CD4-positive, alpha-beta T cell (primary cell): ENCODE results near the gene TXLNA. TPM values are rescaled to one million over a fixed set of nuclear protein-coding genes. Genes with fewer than 3 reads are reported as not detected.
A peak's percentile ranks its signal among the peaks of the same experiment; 100 is the strongest.
"Not testable (repeated sequence)": the region's sequence is repeated elsewhere in the genome, so short reads cannot be mapped to it uniquely, and the experiment has no call there.

ENCODE experiments used
- ATAC-seq: fragments of 200-7000 bp; cut with Tn5 transposase; one replicate; pipeline ENCODE4 v1.10.0; 2022; ENCODE audit warnings: mild to moderate bottlenecking; ENCODE audit not compliant: poor library complexity
- CTCF ChIA-PET: fragments of 350-600 bp; sonication (Branson Sonifier 250); formaldehyde crosslinking; loops from one replicate; lab custom pipeline; 2021; ENCODE audit warnings: antibody characterized with exemption, inconsistent platforms; lab: Charles Lee
- POLR2A ChIA-PET: fragments of 350-600 bp; sonication (Branson Sonifier 250); formaldehyde crosslinking; loops from one replicate; lab custom pipeline; 2021; ENCODE audit warnings: antibody characterized with exemption, inconsistent platforms; lab: Charles Lee
- DNase-seq, 14 experiments: peaks; one replicate each; pipeline ENCODE4 v3.0.0-alpha.2; 2013 to 2020; ENCODE audit warnings: mixed read lengths in 2 of 14
- H3K27ac ChIP-seq, 2 donors: one replicate each; pipeline versions ENCODE4 v1.5.1 to v1.7.0; 2013; ENCODE audit warnings: low read length in 2 of 2, low read depth in 1 of 2, mild to moderate bottlenecking in 1 of 2
- H3K27me3 ChIP-seq, 2 experiments: 1 replicate in 1 of 2; 2 replicates in 1 of 2; pipeline versions ENCODE4 v1.6.1 to v1.7.0; 2013; ENCODE audit warnings: low read length in 2 of 2, control low read depth in 1 of 2, mild to moderate bottlenecking in 1 of 2, moderate library complexity in 1 of 2; ENCODE audit not compliant: insufficient read depth in 2 of 2, control insufficient read depth in 1 of 2
- H3K36me3 ChIP-seq: one replicate; pipeline ENCODE4 v1.6.1; 2013; ENCODE audit warnings: low read length, control low read depth; ENCODE audit not compliant: insufficient read depth
- H3K4me1 ChIP-seq: one replicate; pipeline ENCODE4 v1.6.1; 2013; ENCODE audit warnings: low read length, control low read depth; ENCODE audit not compliant: insufficient read depth
- H3K4me3 ChIP-seq: one replicate; pipeline ENCODE4 v1.5.1; 2013; ENCODE audit warnings: mild to moderate bottlenecking, low read length, moderate library complexity
- H3K9me3 ChIP-seq, 2 experiments: 1 replicate in 1 of 2; 2 replicates in 1 of 2; pipeline versions ENCODE4 v1.6.1 to v1.7.0; 2013; ENCODE audit warnings: low read length in 2 of 2, mild to moderate bottlenecking in 2 of 2, control low read depth in 1 of 2, moderate library complexity in 1 of 2; ENCODE audit not compliant: control insufficient read depth in 1 of 2, insufficient read depth in 1 of 2
- H3K27ac Mint-ChIP-seq: one replicate; pipeline ENCODE4 v1.8.0; 2020; ENCODE audit warnings: mixed read lengths
- H3K27me3 Mint-ChIP-seq: one replicate; pipeline ENCODE4 v1.8.0; 2021; ENCODE audit warnings: mixed read lengths
- H3K36me3 Mint-ChIP-seq: one replicate; pipeline ENCODE4 v1.8.0; 2021; ENCODE audit warnings: low read depth, mixed read lengths
- H3K4me1 Mint-ChIP-seq: one replicate; pipeline ENCODE4 v1.8.0; 2021; ENCODE audit warnings: low read depth, mixed read lengths
- H3K4me3 Mint-ChIP-seq: one replicate; pipeline ENCODE4 v1.8.0; 2020; ENCODE audit warnings: mild to moderate bottlenecking, mixed read lengths
- H3K9me3 Mint-ChIP-seq: one replicate; pipeline ENCODE4 v1.8.0; 2020; ENCODE audit warnings: mixed read lengths
- CTCF ChIP-seq: fragments of 200-600 bp; IDR thresholded peaks from one replicate; pipeline ENCODE4 v1.8.0; 2022; ENCODE audit warnings: antibody characterized with exemption, mild to moderate bottlenecking
- intact Hi-C, 2 experiments: fragments of 100-400 bp; cut with DNase I in 1 of 2; cut with micrococcal nuclease in 1 of 2; formaldehyde crosslinking; loops; one replicate each; pipeline versions ENCODE4 v1.15.1 to v1.9.0; 2023 to 2025; cut with DNase I, micrococcal nuclease
- total RNA-seq, 174 experiments: library from RNA in 2 of 174; stranded (reverse) in 2 of 174; gene quantifications; one replicate each; pipeline ENCODE4 v1.2.3 and lab custom pipeline; 2021 to 2026

TXLNA gene
- total RNA-seq, 2 experiments from 2014 or later, result 6.3 to 6.4 TPM

GRCh38 chr1:32144033-32144432 is 35.4 kb upstream of the TXLNA start:
- TF ChIP-seq CTCF, result no peak
- peaks cover 5% of the 10 kb centered on the region for H3K4me1 ChIP-seq
- no peak overlapping the region for H3K27ac ChIP-seq
- H3K27me3 ChIP-seq, result no peaks in the 10 kb centered on the region
- Mint-ChIP-seq H3K27ac (peak overlapping the region; percentile 12), H3K4me3 (no peak overlapping the region), H3K36me3 (peaks cover 52% of the 10 kb centered on the region), H3K4me1 (peaks cover 58% of the 10 kb centered on the region), H3K9me3 (peaks cover 3% of the 10 kb centered on the region), H3K27me3 (no peaks in the 10 kb centered on the region)
- no peak overlapping the region for H3K4me3 ChIP-seq
- intact Hi-C loops, result no loop called here
- no peak for DNase-seq
- ATAC-seq, result no peak
- peaks cover 7% of the 10 kb centered on the region for H3K36me3 ChIP-seq
- peaks cover 18 to 22% of the 10 kb centered on the region in 2 experiments for H3K9me3 ChIP-seq
- ChIA-PET POLR2A (no interaction called here), CTCF (no interaction called here)

GRCh38 chr1:32147799-32148198 is 31.7 kb upstream of the TXLNA start:
- H3K27me3 Mint-ChIP-seq, POLR2A ChIA-PET: not testable (repeated sequence)

GRCh38 chr1:32150847-32151246 is 28.6 kb upstream of the TXLNA start:
- Histone ChIP-seq H3K9me3 (peaks cover 18 to 22% of the 10 kb centered on the region in 2 experiments), H3K4me3 (no peak overlapping the region), H3K27ac (no peak overlapping the region), H3K36me3 (peaks cover 12% of the 10 kb centered on the region), H3K4me1 (no peaks in the 10 kb centered on the region), H3K27me3 (no peaks in the 10 kb centered on the region)
- no peak overlapping the region for H3K27ac Mint-ChIP-seq
- no peaks in the 10 kb centered on the region for H3K27me3 Mint-ChIP-seq
- H3K4me1 Mint-ChIP-seq, result peaks cover 36% of the 10 kb centered on the region
- ATAC-seq (no peak), DNase-seq (no peak)
- H3K4me3 Mint-ChIP-seq, result no peak overlapping the region
- H3K9me3 Mint-ChIP-seq, result peaks cover 3% of the 10 kb centered on the region
- intact Hi-C loops, result no loop called here
- peaks cover 62% of the 10 kb centered on the region for H3K36me3 Mint-ChIP-seq
- ChIA-PET CTCF (interaction anchor here (1.2 to 1.4 kb wide), 2 partner anchors 8 to 22 kb away, joined by 3 to 4 read pairs; no protein-coding TSS in a partner anchor), POLR2A (no interaction called here)
- TF ChIP-seq CTCF, result no peak

More at GRCh38 chr1:32147799-32148198, 31.7 kb upstream of the TXLNA start:
- H3K4me1 ChIP-seq, intact Hi-C loops, H3K27ac Mint-ChIP-seq, CTCF ChIA-PET, H3K27ac ChIP-seq, DNase-seq, H3K4me3 ChIP-seq, H3K27me3 ChIP-seq, ATAC-seq, H3K4me3 Mint-ChIP-seq, H3K36me3 ChIP-seq, H3K9me3 Mint-ChIP-seq: not testable (repeated sequence)
- Mint-ChIP-seq H3K4me1 (peaks cover 44% of the 10 kb centered on the region), H3K36me3 (peaks cover 51% of the 10 kb centered on the region)
- H3K9me3 ChIP-seq, result peaks cover 18 to 22% of the 10 kb centered on the region in 2 experiments

- ChIA-PET CTCF (interaction anchor here (1.2 to 1.4 kb wide), 2 partner anchors 9 to 23 kb away, joined by 3 to 4 read pairs; no protein-coding TSS in a partner anchor), POLR2A (no interaction called here)
- peaks cover 17% of the 10 kb centered on the region for H3K36me3 ChIP-seq
- peaks cover 62% of the 10 kb centered on the region for H3K36me3 Mint-ChIP-seq
- H3K9me3 ChIP-seq, result peaks cover 18 to 22% of the 10 kb centered on the region in 2 experiments
- H3K9me3 Mint-ChIP-seq, result peaks cover 3% of the 10 kb centered on the region
- H3K27me3 ChIP-seq, result no peaks in the 10 kb centered on the region
- intact Hi-C loops, result no loop called here
- no peaks in the 10 kb centered on the region for H3K27me3 Mint-ChIP-seq
- H3K4me1 ChIP-seq, result no peaks in the 10 kb centered on the region
- H3K27ac ChIP-seq, result no peak overlapping the region
- DNase-seq, result no peak
- peaks cover 31% of the 10 kb centered on the region for H3K4me1 Mint-ChIP-seq
- H3K4me3 ChIP-seq, result no peak overlapping the region
- no peak overlapping the region for H3K27ac Mint-ChIP-seq
- TF ChIP-seq CTCF, result no peak
- ATAC-seq, result no peak
- H3K4me3 Mint-ChIP-seq, result no peak overlapping the region
These were observed 28.1 kb upstream of the TXLNA start for GRCh38 chr1:32151319-32151787.
